Activated CD8-positive, alpha-beta T cell treated with anti-CD3 and anti-CD28 coated beads for 36 hours (primary cell): ENCODE measurements around the gene AATK. TPM values are rescaled to one million over a fixed set of nuclear protein-coding genes. Genes with fewer than 3 reads are reported as not detected.

Source experiments
- ATAC-seq: fragments of 200-7000 bp; cut with Tn5 transposase; one replicate; pipeline ENCODE4 v1.10.0; 2021; ENCODE audit warnings: mild to moderate bottlenecking, moderate library complexity
- CTCF ChIA-PET: fragments of 350-600 bp; sonication (Branson Sonifier 250); formaldehyde crosslinking; loops from one replicate; lab custom pipeline; 2021; ENCODE audit warnings: antibody characterized with exemption; lab: Charles Lee
- POLR2A ChIA-PET: fragments of 350-600 bp; sonication (Branson Sonifier 250); formaldehyde crosslinking; loops from one replicate; lab custom pipeline; 2021; ENCODE audit warnings: antibody characterized with exemption; lab: Charles Lee
- DNase-seq: peaks from one replicate; pipeline ENCODE4 v3.0.0-alpha.2; 2020
- H3K27ac Mint-ChIP-seq: one replicate; pipeline ENCODE4 v1.8.0; 2021; ENCODE audit warnings: mild to moderate bottlenecking, mixed read lengths
- H3K27me3 Mint-ChIP-seq: one replicate; pipeline ENCODE4 v1.8.0; 2021; ENCODE audit warnings: mixed read lengths
- H3K36me3 Mint-ChIP-seq: one replicate; pipeline ENCODE4 v1.8.0; 2021; ENCODE audit warnings: low read depth, mixed read lengths
- H3K4me1 Mint-ChIP-seq: one replicate; pipeline ENCODE4 v1.8.0; 2021; ENCODE audit warnings: low read depth, mixed read lengths
- H3K4me3 Mint-ChIP-seq: one replicate; pipeline ENCODE4 v1.8.0; 2021; ENCODE audit warnings: mild to moderate bottlenecking, moderate library complexity, mixed read lengths
- H3K9me3 Mint-ChIP-seq: one replicate; pipeline ENCODE4 v1.8.0; 2021; ENCODE audit warnings: mixed read lengths
- CTCF ChIP-seq: fragments of 200-600 bp; IDR thresholded peaks from one replicate; pipeline ENCODE4 v1.8.0; 2022; ENCODE audit warnings: antibody characterized with exemption, mild to moderate bottlenecking
- intact Hi-C: fragments of 100-400 bp; cut with micrococcal nuclease; formaldehyde crosslinking; loops from one replicate; pipeline ENCODE4 v1.10.0; 2022
- total RNA-seq, 2 experiments: library from RNA; stranded (reverse); gene quantifications; one replicate each; pipeline ENCODE4 v1.2.3, GENCODE V29; 2021

AATK gene
- total RNA-seq, 2 experiments from 2014 or later: 0.63 to 0.98 TPM

- no peak for TF ChIP-seq CTCF
Measured at GRCh38 chr17:81173052-81173761, 7.2 kb upstream of the AATK start.

GRCh38 chr17:81171941-81172340, 5.9 kb upstream of the AATK start:
- CTCF ChIA-PET: no interaction called here

More at GRCh38 chr17:81173052-81173761, 7.2 kb upstream of the AATK start:
- intact Hi-C loops: no loop called here
- POLR2A ChIA-PET: interaction anchor here (0.5 kb wide), 1 partner anchor 1281 kb away, joined by 4 read pairs; no protein-coding TSS in a partner anchor
- CTCF ChIA-PET: interaction anchor here (1.1 kb wide), 1 partner anchor 28 kb away, joined by 3 read pairs; no protein-coding TSS in a partner anchor
- no peak overlapping the region for H3K4me3 Mint-ChIP-seq
- no peaks in the 10 kb centered on the region for H3K36me3 Mint-ChIP-seq
- no peaks in the 10 kb centered on the region for H3K4me1 Mint-ChIP-seq
- no peak for ATAC-seq
- DNase-seq: no peak
- no peaks in the 10 kb centered on the region for H3K27me3 Mint-ChIP-seq
- no peaks in the 10 kb centered on the region for H3K9me3 Mint-ChIP-seq
- no peak overlapping the region for H3K27ac Mint-ChIP-seq

GRCh38 chr17:81170727-81171494, 4.9 kb upstream of the AATK start:
- Mint-ChIP-seq H3K36me3 (no peaks in the 10 kb centered on the region), H3K4me1 (no peaks in the 10 kb centered on the region), H3K9me3 (no peaks in the 10 kb centered on the region), H3K27me3 (peaks cover 3% of the 10 kb centered on the region), H3K4me3 (no peak overlapping the region), H3K27ac (no peak overlapping the region)
- intact Hi-C loops: no loop called here
- ChIA-PET CTCF (no interaction called here), POLR2A (no interaction called here)
- no peak for TF ChIP-seq CTCF
- ATAC-seq: no peak
- DNase-seq: no peak

More at GRCh38 chr17:81171941-81172340, 5.9 kb upstream of the AATK start:
- POLR2A ChIA-PET: interaction anchor here (0.7 kb wide), 1 partner anchor 10 kb away, joined by 3 read pairs; no protein-coding TSS in a partner anchor
- H3K4me3 Mint-ChIP-seq: no peak overlapping the region
- H3K27ac Mint-ChIP-seq: no peak overlapping the region
- intact Hi-C loops: no loop called here
- H3K36me3 Mint-ChIP-seq: no peaks in the 10 kb centered on the region
- no peaks in the 10 kb centered on the region for H3K9me3 Mint-ChIP-seq
- no peak for TF ChIP-seq CTCF
- ATAC-seq (no peak), DNase-seq (no peak)
- H3K4me1 Mint-ChIP-seq: no peaks in the 10 kb centered on the region
- H3K27me3 Mint-ChIP-seq: peaks cover 3% of the 10 kb centered on the region

GRCh38 chr17:81169870-81170309, 3.9 kb upstream of the AATK start:
- CTCF ChIA-PET: no interaction called here
- no peaks in the 10 kb centered on the region for H3K36me3 Mint-ChIP-seq
- peaks cover 3% of the 10 kb centered on the region for H3K27me3 Mint-ChIP-seq
- no peak overlapping the region for H3K27ac Mint-ChIP-seq
- ATAC-seq: no peak
- no peak for DNase-seq
- no peak overlapping the region for H3K4me3 Mint-ChIP-seq
- H3K9me3 Mint-ChIP-seq: no peaks in the 10 kb centered on the region
- intact Hi-C loops: no loop called here
- POLR2A ChIA-PET: no interaction called here
- no peaks in the 10 kb centered on the region for H3K4me1 Mint-ChIP-seq
- TF ChIP-seq CTCF: no peak

GRCh38 chr17:81167638-81168037, 1.6 kb upstream of the AATK start:
- no peak for TF ChIP-seq CTCF
- POLR2A ChIA-PET: no interaction called here
- Mint-ChIP-seq H3K27ac (no peak overlapping the region), H3K36me3 (no peaks in the 10 kb centered on the region), H3K4me1 (no peaks in the 10 kb centered on the region), H3K27me3 (peaks cover 6% of the 10 kb centered on the region), H3K9me3 (no peaks in the 10 kb centered on the region), H3K4me3 (no peak overlapping the region)
- DNase-seq: no peak
- CTCF ChIA-PET: no interaction called here
- no peak for ATAC-seq
- intact Hi-C loops: no loop called here
